ENCODE results near the gene ARHGEF11. TPM values are rescaled to one million over a fixed set of nuclear protein-coding genes. Genes with fewer than 3 reads are reported as not detected.

ARHGEF11 gene
- total and polyA plus RNA-seq, 9 of the 15 experiments (the other 6 are each of a cell fraction or from before 2014, with no cell fraction given) = 0.14 to 15.5 (median 9.0) TPM

- TF ChIP-seq VEZF1 (CRISPR knock-in tag; IDR thresholded peaks at IDR 0.05) (peak; percentile 90), CEBPZ (IDR thresholded peaks at IDR 0.05; ENCODE audit: borderline replicate concordance, low read depth, low read length) (no peak), MEF2A (IDR thresholded peaks at IDR 0.05; ENCODE audit: control insufficient read depth, low read depth, low read length) (no peak), ATF2 (CRISPR knock-in tag; IDR thresholded peaks at IDR 0.05) (no peak), NR2C2 (CRISPR knock-in tag; IDR thresholded peaks at IDR 0.05) (no peak), NR2C2 (tag; IDR thresholded peaks at IDR 0.05) (no peak), ZZZ3 (IDR thresholded peaks at IDR 0.05) (no peak), ZNF445 (CRISPR knock-in tag; IDR thresholded peaks at IDR 0.05; ENCODE audit: low read depth) (no peak), E2F5 (CRISPR knock-in tag; IDR thresholded peaks at IDR 0.05) (0 out of 2 replicates have a peak, but pooled peaks have one; percentile 34), IRF9 (tag; IDR thresholded peaks at IDR 0.05) (no peak), ARID3B (CRISPR knock-in tag; IDR thresholded peaks at IDR 0.05; ENCODE audit: borderline replicate concordance) (no peak), CBFB (CRISPR knock-in tag; IDR thresholded peaks at IDR 0.05) (peak; percentile 98), ZNF644 (tag; IDR thresholded peaks at IDR 0.05; ENCODE audit: low read depth) (no peak; the same call in 1 of the 2 replicates), MCM3 (IDR thresholded peaks at IDR 0.05) (no peak), FOXJ2 (tag; IDR thresholded peaks at IDR 0.05) (no peak), ZNF165 (CRISPR knock-in tag; IDR thresholded peaks at IDR 0.05; ENCODE audit: borderline replicate concordance) (no peak), MIER1 (IDR thresholded peaks at IDR 0.05; ENCODE audit: low read depth) (no peak)
Measured at GRCh38 chr1:156920233-156921052, 125.1 kb downstream of the ARHGEF11 start, which contains the start of gene LRRC71 (continued).

All from K562 (cell line).